Transverse colon (tissue), 4 donors: ENCODE measurements around the gene E2F2. TPM values are rescaled to one million over a fixed set of nuclear protein-coding genes. Genes with fewer than 3 reads are reported as not detected.

Experiments used
- DNase-seq: peaks from one replicate; pipeline ENCODE4 v3.0.0-alpha.2; 2019
- H3K27ac ChIP-seq, 4 donors: fragments of 200-600 bp; sonication (generic); 2 replicates each; pipeline ENCODE4 v1.5.1; 2016 to 2018; ENCODE audit warnings: inconsistent platforms in 4 of 4
- H3K27me3 ChIP-seq: fragments of 200-600 bp; sonication (generic); 2 replicates; pipeline ENCODE4 v1.5.1; 2017; ENCODE audit warnings: inconsistent platforms
- H3K36me3 ChIP-seq, 4 donors: fragments of 200-600 bp; sonication (generic); 2 replicates each; pipeline ENCODE4 v1.5.1; 2017 to 2019; ENCODE audit warnings: inconsistent platforms in 4 of 4
- H3K4me1 ChIP-seq, 4 donors: fragments of 200-600 bp; sonication (generic); 2 replicates each; pipeline ENCODE4 v1.5.1; 2017 to 2020; ENCODE audit warnings: inconsistent platforms in 4 of 4
- H3K4me3 ChIP-seq, 4 donors: fragments of 200-600 bp; sonication (generic); 1 replicate in 1 of 4; 2 replicates in 3 of 4; pipeline versions ENCODE4 v1.5.1 to v1.6.1; 2017 to 2019; ENCODE audit warnings: inconsistent platforms in 4 of 4
- H3K9me3 ChIP-seq, 2 donors: fragments of 200-600 bp; sonication (generic); 2 replicates each; pipeline ENCODE4 v1.5.1; 2017 to 2019; ENCODE audit warnings: inconsistent platforms in 2 of 2
- CTCF ChIP-seq, 5 experiments: fragments of 200-600 bp in 3 of 5; fragments of 450-650 bp in 2 of 5; sonication (generic) in 3 of 5; IDR thresholded peaks; 1 replicate in 2 of 5; 2 replicates in 3 of 5; pipeline ENCODE4 v1.5.1; 2016 to 2017; ENCODE audit warnings: antibody characterized with exemption in 5 of 5, inconsistent platforms in 3 of 5, mild to moderate bottlenecking in 2 of 5, moderate library complexity in 1 of 5
- EP300 ChIP-seq: sonication (generic); formaldehyde crosslinking; IDR thresholded peaks from one replicate; pipeline ENCODE4 v1.6.1; 2017; ENCODE audit warnings: antibody characterized with exemption, low read depth
- POLR2A ChIP-seq: fragments of 450-650 bp; IDR thresholded peaks from one replicate; pipeline ENCODE4 v1.6.1; 2016; ENCODE audit warnings: antibody characterized with exemption, mild to moderate bottlenecking, moderate library complexity
- POLR2AphosphoS5 ChIP-seq, 3 donors: sonication (generic); formaldehyde crosslinking; IDR thresholded peaks; one replicate each; pipeline ENCODE4 v1.6.1; 2016; ENCODE audit warnings: antibody characterized with exemption in 3 of 3
- WGBS, 2 donors: methylation state at CpG; one replicate each; pipeline ENCODE4 v1.1.5; 2018; ENCODE audit warnings: low coverage in 1 of 2; 5-methylcytosine and 5-hydroxymethylcytosine counted together
- in situ Hi-C, 4 donors: fragments of 200-750 bp; cut with MboI; loops; one replicate each; pipeline versions ENCODE4 v1.15.0 to v1.15.1; 2017; ENCODE audit warnings: low sequenced_read_pairs in 3 of 4, low pct_ligation_motif_present in 1 of 4, low pct_unique_long_range_greater_than_20kb in 1 of 4
- intact Hi-C: fragments of 100-400 bp; cut with DNase I; formaldehyde crosslinking; loops from one replicate; pipeline ENCODE4 v1.15.1; 2023; ENCODE audit warnings: low total_unique reads
- total RNA-seq, 4 donors: library from RNA; depleted of rRNA; stranded (reverse); fragments of >200 nt; gene quantifications; one replicate each; pipeline ENCODE4 v1.1.0, GENCODE V29; 2016

The E2F2 gene
- total RNA-seq, 4 donors from 2014 or later, result 6.7 to 11.6 (median 8.9) TPM

GRCh38 chr1:23479666-23479941 lies 51.4 kb downstream of the E2F2 start:
- no peak for TF ChIP-seq POLR2AphosphoS5 (IDR thresholded peaks at IDR 0.05)
- no peak for TF ChIP-seq POLR2A
- TF ChIP-seq CTCF (IDR thresholded peaks at IDR 0.05), result no peak
- no peak for TF ChIP-seq EP300
- peaks cover 0 to 17% (median 14%) of the 10 kb centered on the region in 4 donors for H3K4me1 ChIP-seq
- 20 to 78% methylated on average over 1 to 2 of the region's 2 CpGs for WGBS, 2 donors
- H3K27ac ChIP-seq, result peak overlapping the region in 2 of 4 donors; percentile 5 to 8
- no peaks in the 10 kb centered on the region for H3K36me3 ChIP-seq
- no peaks in the 10 kb centered on the region for H3K27me3 ChIP-seq
- in situ Hi-C loops (no loop called here), intact Hi-C loops (no loop called here)
- H3K4me3 ChIP-seq, result no peak overlapping the region
- H3K9me3 ChIP-seq, result no peaks in the 10 kb centered on the region
- no peak for DNase-seq

GRCh38 chr1:23478896-23479665 lies 52.0 kb downstream of the E2F2 start:
- H3K9me3 ChIP-seq, result no peaks in the 10 kb centered on the region
- H3K36me3 ChIP-seq, result no peaks in the 10 kb centered on the region
- intact Hi-C loops, result no loop called here
- 41 to 61% methylated on average over 6 to 9 of the region's 9 CpGs for WGBS, 2 donors
- no peaks in the 10 kb centered on the region for H3K27me3 ChIP-seq
- DNase-seq, result peak; percentile 38
- H3K4me3 ChIP-seq, result no peak overlapping the region
- in situ Hi-C loops, result no loop called here
- peak overlapping the region in 2 of 4 donors; percentile 5 to 8 for H3K27ac ChIP-seq
- peaks cover 0 to 17% (median 13%) of the 10 kb centered on the region in 4 donors for H3K4me1 ChIP-seq
- TF ChIP-seq CTCF (IDR thresholded peaks at IDR 0.05) (no peak), POLR2A (peak; percentile 12), EP300 (no peak), POLR2AphosphoS5 (IDR thresholded peaks at IDR 0.05) (peak in 1 of 3 donors; percentile 12)

- no peak overlapping the region for H3K4me3 ChIP-seq
- H3K4me1 ChIP-seq, result peaks cover 0 to 9% (median 4%) of the 10 kb centered on the region in 4 donors
- H3K36me3 ChIP-seq, result no peaks in the 10 kb centered on the region
- intact Hi-C loops, result no loop called here
- TF ChIP-seq POLR2A (no peak), EP300 (no peak), POLR2AphosphoS5 (IDR thresholded peaks at IDR 0.05) (no peak), CTCF (IDR thresholded peaks at IDR 0.05) (no peak)
- H3K9me3 ChIP-seq, result no peaks in the 10 kb centered on the region
- H3K27me3 ChIP-seq, result no peaks in the 10 kb centered on the region
- no peak for DNase-seq
- no peak overlapping the region for H3K27ac ChIP-seq
- in situ Hi-C loops, result no loop called here
- WGBS, 2 donors, result 86 to 89% methylated on average over 7 to 10 of the region's 10 CpGs
Observed at GRCh38 chr1:23477359-23478144, 53.5 kb downstream of the E2F2 start.

GRCh38 chr1:23475641-23476040 lies 55.4 kb downstream of the E2F2 start:
- H3K27me3 ChIP-seq, result no peaks in the 10 kb centered on the region
- peaks cover 0 to 10% (median 5%) of the 10 kb centered on the region in 4 donors for H3K4me1 ChIP-seq
- no peaks in the 10 kb centered on the region for H3K36me3 ChIP-seq
- in situ Hi-C loops (no loop called here), intact Hi-C loops (no loop called here)
- 80 to 84% methylated on average over 1 to 3 of the region's 3 CpGs for WGBS, 2 donors
- TF ChIP-seq POLR2AphosphoS5 (IDR thresholded peaks at IDR 0.05) (no peak), POLR2A (no peak), CTCF (IDR thresholded peaks at IDR 0.05) (no peak), EP300 (no peak)
- DNase-seq, result no peak
- H3K4me3 ChIP-seq, result no peak overlapping the region
- H3K9me3 ChIP-seq, result no peaks in the 10 kb centered on the region
- no peak overlapping the region for H3K27ac ChIP-seq
